Brain microvascular endothelial cell (primary cell): ENCODE measurements around the gene TCF12.

Experiments used
- DNase-seq: peaks from one replicate; pipeline ENCODE4 v3.0.0-alpha.2; 2020
- H3K27ac ChIP-seq: fragments of 250-450 bp; sonication (Bioruptor Pico); 2 replicates; pipeline ENCODE4 v1.5.1; 2020; ENCODE audit warnings: mild to moderate bottlenecking, moderate library complexity
- H3K27me3 ChIP-seq: fragments of 250-450 bp; sonication (Bioruptor Pico); replicated peaks from 2 replicates; pipeline ENCODE4 v1.5.1; 2020; ENCODE audit warnings: mild to moderate bottlenecking
- H3K36me3 ChIP-seq: fragments of 250-450 bp; sonication (Bioruptor Pico); replicated peaks from 2 replicates; pipeline ENCODE4 v1.5.1; 2020; ENCODE audit warnings: mild to moderate bottlenecking
- H3K4me3 ChIP-seq: 2 replicates; pipeline ENCODE4 v1.5.1; 2011; ENCODE audit warnings: low read depth, mild to moderate bottlenecking, control low read depth, low read length, moderate library complexity
- CTCF ChIP-seq: IDR thresholded peaks from 2 replicates; pipeline ENCODE4 v1.5.1; 2011; ENCODE audit warnings: low read depth, mild to moderate bottlenecking, moderate library complexity, low read length, control low read depth, inconsistent platforms; ENCODE audit errors: missing control alignments
- in situ Hi-C: cut with HindIII; loops from 2 replicates; pipeline ENCODE4 v1.10.0; 2017; ENCODE audit warnings: low sequenced_read_pairs, low pct_ligation_motif_present

Gene TCF12

GRCh38 chr15:57323299-57323805 lies 404.9 kb downstream of the TCF12 start:
- in situ Hi-C loops, result no loop called here

GRCh38 chr15:57323806-57324589 lies 405.6 kb downstream of the TCF12 start:
- TF ChIP-seq CTCF, result no peak
- in situ Hi-C loops, result no loop called here
- Histone ChIP-seq H3K36me3 (no peaks in the 10 kb centered on the region), H3K27me3 (no peaks in the 10 kb centered on the region), H3K27ac (no peak overlapping the region), H3K4me3 (no peak overlapping the region)
- peak; percentile 46 for DNase-seq

More at GRCh38 chr15:57323299-57323805, 404.9 kb downstream of the TCF12 start:
- Histone ChIP-seq H3K27ac (no peak overlapping the region), H3K27me3 (no peaks in the 10 kb centered on the region), H3K36me3 (no peaks in the 10 kb centered on the region), H3K4me3 (no peak overlapping the region)
- no peak for DNase-seq
- no peak for TF ChIP-seq CTCF

- in situ Hi-C loops, result no loop called here
- DNase-seq, result no peak
- H3K4me3 ChIP-seq, result no peak overlapping the region
- no peaks in the 10 kb centered on the region for H3K36me3 ChIP-seq
- TF ChIP-seq CTCF, result no peak
- no peak overlapping the region for H3K27ac ChIP-seq
- no peaks in the 10 kb centered on the region for H3K27me3 ChIP-seq
Measured at GRCh38 chr15:57324590-57324890, 406.1 kb downstream of the TCF12 start.

- Histone ChIP-seq H3K27ac (no peak overlapping the region), H3K4me3 (no peak overlapping the region), H3K27me3 (no peaks in the 10 kb centered on the region), H3K36me3 (no peaks in the 10 kb centered on the region)
- TF ChIP-seq CTCF, result no peak
- DNase-seq, result no peak
- in situ Hi-C loops, result loop anchor here (25.0 kb wide), 1 partner anchor 187 kb away; no protein-coding TSS in a partner anchor
Measured at GRCh38 chr15:57324944-57325679, 406.7 kb downstream of the TCF12 start.

- TF ChIP-seq CTCF, result no peak
- DNase-seq, result no peak
- in situ Hi-C loops, result loop anchor here (25.0 kb wide), 1 partner anchor 186 kb away; no protein-coding TSS in a partner anchor
- H3K27ac ChIP-seq, result no peak overlapping the region
- H3K36me3 ChIP-seq, result no peaks in the 10 kb centered on the region
- H3K4me3 ChIP-seq, result no peak overlapping the region
- no peaks in the 10 kb centered on the region for H3K27me3 ChIP-seq
Measured at GRCh38 chr15:57326196-57326595, 407.8 kb downstream of the TCF12 start.
